OCI-LY1 (cell line): Measurements from ENCODE around the gene MAPK11.

ENCODE experiments used
- CTCF ChIP-seq: fragments of 200-600 bp; sonication (generic), shearing (Covaris generic); IDR thresholded peaks from 2 replicates; pipeline ENCODE4 v1.5.1; 2017; ENCODE audit warnings: mild to moderate bottlenecking, antibody characterized with exemption, low read length, moderate library complexity, mixed read lengths
- EZH2 ChIP-seq: fragments of 200-600 bp; sonication (generic), shearing (Covaris generic); IDR thresholded peaks from 2 replicates; pipeline ENCODE4 v1.8.0; 2017; ENCODE audit warnings: borderline replicate concordance, mixed run types, mild to moderate bottlenecking, antibody characterized with exemption, low read length, moderate library complexity, mixed read lengths

DNA sequence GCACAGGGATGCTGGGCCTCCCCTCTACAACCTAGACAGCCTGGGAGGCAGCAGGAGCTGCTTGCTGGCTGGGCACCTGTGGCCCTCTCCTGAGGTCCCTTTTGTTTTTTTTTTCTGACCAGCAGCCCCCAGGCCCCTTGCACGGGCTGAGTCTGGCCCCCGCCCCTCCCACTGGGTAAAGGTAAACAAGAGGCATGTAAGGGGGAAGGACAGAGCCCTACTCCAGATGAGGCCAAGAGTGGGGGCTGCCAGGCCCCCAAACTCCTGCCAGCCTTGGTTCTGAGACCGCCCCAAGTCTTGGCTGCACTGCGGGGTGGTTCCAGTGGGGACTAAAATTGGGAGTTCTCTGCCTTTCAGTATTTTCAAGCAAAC is 28.1 kb upstream of the MAPK11 start:
- no peak for TF ChIP-seq CTCF
- TF ChIP-seq EZH2: no peak
